Type B pancreatic cell (in vitro differentiated cells): ENCODE data around the gene VPS52. TPM values are rescaled to one million over a fixed set of nuclear protein-coding genes. Genes with fewer than 3 reads are reported as not detected.
A peak's percentile ranks its signal among the peaks of the same experiment; 100 is the strongest.

ENCODE experiments used
- DNase-seq: peaks from one replicate; pipeline ENCODE4 v3.0.0; 2021; ENCODE audit warnings: mixed read lengths; ENCODE audit not compliant: unreplicated experiment; ENCODE audit errors: extremely low spot score
- H3K27ac Mint-ChIP-seq: 2 replicates; pipeline ENCODE4 v1.8.0; 2021; ENCODE audit warnings: mild to moderate bottlenecking, mixed read lengths
- H3K27me3 Mint-ChIP-seq: 2 replicates; pipeline ENCODE4 v1.8.0; 2021; ENCODE audit warnings: mixed read lengths
- H3K36me3 Mint-ChIP-seq: 2 replicates; pipeline ENCODE4 v1.8.0; 2021; ENCODE audit warnings: mixed read lengths
- H3K4me1 Mint-ChIP-seq: one replicate; pipeline ENCODE4 v1.8.0; 2021; ENCODE audit warnings: mixed read lengths; ENCODE audit not compliant: unreplicated experiment
- H3K4me3 Mint-ChIP-seq: 2 replicates; pipeline ENCODE4 v1.8.0; 2021; ENCODE audit warnings: mild to moderate bottlenecking, mixed read lengths
- H3K9me3 Mint-ChIP-seq: 2 replicates; pipeline ENCODE4 v1.8.0; 2021; ENCODE audit warnings: mixed read lengths
- CTCF ChIP-seq: fragments of 200-600 bp; sonication (generic); conservative IDR thresholded peaks from 2 replicates; pipeline ENCODE4 v1.5.0; 2021; ENCODE audit warnings: antibody characterized with exemption, mild to moderate bottlenecking
- total RNA-seq: library from RNA; stranded (reverse); gene quantifications from 2 replicates; pipeline ENCODE4 v1.2.1, GENCODE V29; 2021; ENCODE audit warnings: low replicate concordance

VPS52 gene
- total RNA-seq, 1 donor from 2014 or later = 62.4 TPM

GRCh38 chr6:33314515-33314942 is 42.9 kb upstream of the VPS52 start:
- Mint-ChIP-seq H3K36me3 (peaks cover 5% of the 10 kb centered on the region), H3K4me3 (peak overlapping the region; percentile 100), H3K4me1 (peaks cover 41% of the 10 kb centered on the region), H3K27me3 (peaks cover 5% of the 10 kb centered on the region), H3K9me3 (no peaks in the 10 kb centered on the region), H3K27ac (peak overlapping the region; percentile 93)
- no peak for DNase-seq
- TF ChIP-seq CTCF = no peak

- H3K4me1 Mint-ChIP-seq = peaks cover 36% of the 10 kb centered on the region
- peaks cover 5% of the 10 kb centered on the region for H3K36me3 Mint-ChIP-seq
- DNase-seq = no peak
- peak within 1 kb of the TSS; percentile 93 for H3K27ac Mint-ChIP-seq
- no peak for TF ChIP-seq CTCF
- peaks cover 5% of the 10 kb centered on the region for H3K27me3 Mint-ChIP-seq
- H3K9me3 Mint-ChIP-seq = no peaks in the 10 kb centered on the region
- H3K4me3 Mint-ChIP-seq = peak within 1 kb of the TSS; percentile 100
Observed at GRCh38 chr6:33313709-33314514, 42.2 kb upstream of the VPS52 start, which contains the start of gene TAPBP. TSS of gene TAPBP (minus strand) at chr6:33314078. CDS start at chr6:33314041, 37 bp downstream.

GRCh38 chr6:33313105-33313708 is 41.5 kb upstream of the VPS52 start:
- Mint-ChIP-seq H3K27me3 (peaks cover 5% of the 10 kb centered on the region), H3K27ac (peak overlapping the region; percentile 93), H3K4me1 (peaks cover 29% of the 10 kb centered on the region), H3K9me3 (no peaks in the 10 kb centered on the region), H3K36me3 (peaks cover 5% of the 10 kb centered on the region), H3K4me3 (peak overlapping the region; percentile 100)
- DNase-seq = no peak
- no peak for TF ChIP-seq CTCF

GRCh38 chr6:33312361-33313104 is 40.9 kb upstream of the VPS52 start:
- H3K36me3 Mint-ChIP-seq = peaks cover 5% of the 10 kb centered on the region
- no peak for DNase-seq
- H3K9me3 Mint-ChIP-seq = no peaks in the 10 kb centered on the region
- H3K4me1 Mint-ChIP-seq = peaks cover 24% of the 10 kb centered on the region
- H3K27ac Mint-ChIP-seq = peak overlapping the region; percentile 93
- H3K27me3 Mint-ChIP-seq = peaks cover 5% of the 10 kb centered on the region
- peak overlapping the region; percentile 100 for H3K4me3 Mint-ChIP-seq
- no peak for TF ChIP-seq CTCF

GRCh38 chr6:33306356-33306755 is 34.7 kb upstream of the VPS52 start:
- peaks cover 8% of the 10 kb centered on the region for H3K4me1 Mint-ChIP-seq
- no peak for DNase-seq
- H3K4me3 Mint-ChIP-seq = no peak overlapping the region
- peaks cover 14% of the 10 kb centered on the region for H3K36me3 Mint-ChIP-seq
- TF ChIP-seq CTCF = no peak
- no peaks in the 10 kb centered on the region for H3K27me3 Mint-ChIP-seq
- H3K27ac Mint-ChIP-seq = no peak overlapping the region
- no peaks in the 10 kb centered on the region for H3K9me3 Mint-ChIP-seq
